Activated T-cell treated with anti-CD3 and anti-CD28 coated beads for 1 hour (primary cell): Measurements from ENCODE around the gene CBX6.

Source experiments
- DNase-seq: peaks from one replicate; pipeline ENCODE4 v3.0.0-alpha.2; 2020; ENCODE audit warnings: low read depth

Gene CBX6

GRCh38 chr22:38840129-38840528, 31.9 kb downstream of the CBX6 start:
- no peak for DNase-seq

GRCh38 chr22:38839686-38840085, 32.3 kb downstream of the CBX6 start:
- DNase-seq = no peak

- no peak for DNase-seq
These were observed 34.5 kb downstream of the CBX6 start for GRCh38 chr22:38837414-38837928.

- DNase-seq = no peak
These were observed 36.1 kb downstream of the CBX6 start for GRCh38 chr22:38835888-38836301.

GRCh38 chr22:38834991-38835390, 37.0 kb downstream of the CBX6 start:
- DNase-seq = no peak

- DNase-seq = no peak
These were observed 37.6 kb downstream of the CBX6 start for GRCh38 chr22:38834215-38834953.

- no peak for DNase-seq
These were observed 39.0 kb downstream of the CBX6 start for GRCh38 chr22:38833061-38833460.

GRCh38 chr22:38832005-38832978, 39.7 kb downstream of the CBX6 start:
- no peak for DNase-seq

- no peak for DNase-seq
These were observed 40.7 kb downstream of the CBX6 start for GRCh38 chr22:38831166-38831945.

- DNase-seq = no peak
These were observed 41.2 kb downstream of the CBX6 start for GRCh38 chr22:38830845-38831108.

- DNase-seq = no peak
These were observed 41.8 kb downstream of the CBX6 start for GRCh38 chr22:38830026-38830844.

GRCh38 chr22:38829485-38829884, 42.5 kb downstream of the CBX6 start:
- no peak for DNase-seq

GRCh38 chr22:38828616-38829205, 43.3 kb downstream of the CBX6 start:
- DNase-seq = no peak

GRCh38 chr22:38828191-38828590, 43.8 kb downstream of the CBX6 start:
- DNase-seq = no peak

- DNase-seq = no peak
These were observed 44.5 kb downstream of the CBX6 start for GRCh38 chr22:38827510-38827909.

GRCh38 chr22:38826801-38827200, 45.2 kb downstream of the CBX6 start:
- DNase-seq = no peak

GRCh38 chr22:38826386-38826785, 45.6 kb downstream of the CBX6 start:
- no peak for DNase-seq

- DNase-seq = peak; percentile 11
These were observed 47.4 kb downstream of the CBX6 start for GRCh38 chr22:38824585-38824984.

- no peak for DNase-seq
These were observed 48.4 kb downstream of the CBX6 start for GRCh38 chr22:38823637-38824036.

GRCh38 chr22:38823076-38823475, 48.9 kb downstream of the CBX6 start:
- no peak for DNase-seq

GRCh38 chr22:38820020-38820419, 52.0 kb downstream of the CBX6 start:
- no peak for DNase-seq
